Epithelial cell of esophagus (primary cell): ENCODE data around the gene SHISA7.
A peak's percentile ranks its signal among the peaks of the same experiment; 100 is the strongest.
"Not testable (repeated sequence)": the region's sequence is repeated elsewhere in the genome, so short reads cannot be mapped to it uniquely, and the experiment has no call there.

Source experiments
- DNase-seq: peaks from one replicate; pipeline ENCODE4 v3.0.0; 2010; ENCODE audit warnings: low read depth
- H3K4me3 ChIP-seq: 2 replicates; pipeline ENCODE4 v1.5.1; 2011; ENCODE audit warnings: mild to moderate bottlenecking, low read length, control low read depth
- TF ChIP-seq, protein P1 (sequence below): IDR thresholded peaks from 2 replicates; pipeline ENCODE4 v1.5.1; 2011; ENCODE audit warnings: low read depth, mild to moderate bottlenecking, low read length, control low read depth, inconsistent platforms; ENCODE audit not compliant: insufficient read depth; ENCODE audit errors: missing control alignments

The SHISA7 gene

DNA sequence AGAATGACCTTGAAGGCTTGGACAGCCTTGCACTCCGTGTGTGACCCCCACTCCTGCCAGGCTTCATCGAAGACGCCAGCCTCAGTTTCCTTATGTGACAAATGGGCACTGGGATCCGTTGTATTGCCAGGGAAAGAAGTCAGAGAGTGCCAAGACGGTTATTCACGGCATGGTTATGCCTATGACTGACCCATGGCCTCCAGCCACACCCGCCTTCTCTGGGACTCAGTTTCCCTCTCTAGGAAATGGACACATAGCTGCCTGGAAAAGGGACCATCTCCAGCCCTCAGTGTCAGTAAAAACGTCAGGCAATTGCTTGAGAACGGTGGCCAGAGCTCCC, 34.6 kb downstream of the SHISA7 start:
- no peak for DNase-seq
- peak overlapping the region; percentile 53 for H3K4me3 ChIP-seq
- TF ChIP-seq, protein P1, sequence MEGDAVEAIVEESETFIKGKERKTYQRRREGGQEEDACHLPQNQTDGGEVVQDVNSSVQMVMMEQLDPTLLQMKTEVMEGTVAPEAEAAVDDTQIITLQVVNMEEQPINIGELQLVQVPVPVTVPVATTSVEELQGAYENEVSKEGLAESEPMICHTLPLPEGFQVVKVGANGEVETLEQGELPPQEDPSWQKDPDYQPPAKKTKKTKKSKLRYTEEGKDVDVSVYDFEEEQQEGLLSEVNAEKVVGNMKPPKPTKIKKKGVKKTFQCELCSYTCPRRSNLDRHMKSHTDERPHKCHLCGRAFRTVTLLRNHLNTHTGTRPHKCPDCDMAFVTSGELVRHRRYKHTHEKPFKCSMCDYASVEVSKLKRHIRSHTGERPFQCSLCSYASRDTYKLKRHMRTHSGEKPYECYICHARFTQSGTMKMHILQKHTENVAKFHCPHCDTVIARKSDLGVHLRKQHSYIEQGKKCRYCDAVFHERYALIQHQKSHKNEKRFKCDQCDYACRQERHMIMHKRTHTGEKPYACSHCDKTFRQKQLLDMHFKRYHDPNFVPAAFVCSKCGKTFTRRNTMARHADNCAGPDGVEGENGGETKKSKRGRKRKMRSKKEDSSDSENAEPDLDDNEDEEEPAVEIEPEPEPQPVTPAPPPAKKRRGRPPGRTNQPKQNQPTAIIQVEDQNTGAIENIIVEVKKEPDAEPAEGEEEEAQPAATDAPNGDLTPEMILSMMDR: no peak

- TF ChIP-seq, protein P1: no peak
- H3K4me3 ChIP-seq: peak overlapping the region; percentile 53
- DNase-seq: peak; percentile 99
Observed at GRCh38 chr19:55407800-55408532, 35.1 kb downstream of the SHISA7 start.

GRCh38 chr19:55407550-55407799, 35.6 kb downstream of the SHISA7 start, which contains the start of gene UBE2S:
Gene UBE2S, minus strand, starts transcription at chr19:55407788. Its CDS starts 199 bp downstream, at chr19:55407589.
- not testable (repeated sequence) for DNase-seq
- peak within 1 kb of the TSS; percentile 72 for H3K4me3 ChIP-seq

DNA sequence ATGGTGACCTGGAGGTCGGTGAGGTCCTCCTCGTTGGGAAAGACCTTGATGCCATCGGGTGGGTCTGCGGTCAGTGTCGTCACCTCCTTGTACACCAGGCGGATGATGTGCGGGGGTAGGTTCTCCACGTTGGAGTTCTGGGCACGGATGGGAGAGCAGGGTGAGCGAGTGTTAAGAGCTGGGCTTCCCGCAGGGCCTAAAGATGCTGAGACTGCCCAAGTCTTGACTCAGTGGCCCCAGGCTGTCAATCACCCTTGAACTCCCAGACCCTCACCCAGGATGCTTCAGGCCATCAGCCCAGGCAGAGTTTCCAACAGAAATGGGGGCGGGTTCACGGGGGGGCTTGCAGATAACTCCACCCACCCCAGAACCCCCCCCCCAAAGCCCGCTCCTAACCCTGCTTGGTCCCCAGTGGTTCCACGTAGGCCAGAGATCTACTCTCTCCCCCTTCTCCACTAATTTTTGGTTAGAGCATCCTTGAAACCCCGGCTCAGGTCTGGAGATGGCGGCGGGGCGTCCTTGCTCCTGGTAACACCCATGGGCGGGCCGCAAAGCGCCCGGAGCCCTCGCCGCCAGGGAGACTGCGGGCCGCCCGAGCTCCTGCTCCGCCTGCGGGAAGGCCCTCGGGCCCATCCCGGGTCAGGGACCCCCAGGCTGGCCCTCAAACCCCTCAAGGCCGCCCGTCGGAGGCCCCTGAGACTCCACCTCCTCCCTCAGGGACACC, 36.1 kb downstream of the SHISA7 start:
- TF ChIP-seq, protein P1: no peak
- peak overlapping the region; percentile 72 for H3K4me3 ChIP-seq
- peak; percentile 43 for DNase-seq

- TF ChIP-seq, protein P1: no peak
- peak overlapping the region; percentile 72 for H3K4me3 ChIP-seq
- DNase-seq: no peak
Observed at GRCh38 chr19:55406091-55406825, 36.8 kb downstream of the SHISA7 start.

DNA sequence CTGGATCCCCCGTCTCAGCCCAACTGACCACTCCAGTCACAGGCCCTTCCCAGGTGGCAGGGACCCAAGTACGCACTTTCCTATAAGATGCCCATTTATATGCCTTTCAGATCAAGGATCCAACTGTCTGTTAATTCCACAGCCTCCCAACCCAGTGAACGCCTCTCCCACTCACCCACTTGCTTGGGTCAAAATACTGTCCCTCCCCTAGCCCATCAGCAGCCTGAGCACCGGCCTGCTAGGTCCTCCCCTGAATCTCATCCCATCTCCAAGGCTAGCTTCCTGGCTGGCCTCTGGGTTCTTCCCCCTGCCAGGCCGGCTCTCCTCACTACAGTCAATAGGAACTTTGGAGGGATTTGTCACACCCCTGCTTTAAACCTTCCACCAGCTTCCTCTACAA, 37.5 kb downstream of the SHISA7 start:
- peak overlapping the region; percentile 72 for H3K4me3 ChIP-seq

DNA sequence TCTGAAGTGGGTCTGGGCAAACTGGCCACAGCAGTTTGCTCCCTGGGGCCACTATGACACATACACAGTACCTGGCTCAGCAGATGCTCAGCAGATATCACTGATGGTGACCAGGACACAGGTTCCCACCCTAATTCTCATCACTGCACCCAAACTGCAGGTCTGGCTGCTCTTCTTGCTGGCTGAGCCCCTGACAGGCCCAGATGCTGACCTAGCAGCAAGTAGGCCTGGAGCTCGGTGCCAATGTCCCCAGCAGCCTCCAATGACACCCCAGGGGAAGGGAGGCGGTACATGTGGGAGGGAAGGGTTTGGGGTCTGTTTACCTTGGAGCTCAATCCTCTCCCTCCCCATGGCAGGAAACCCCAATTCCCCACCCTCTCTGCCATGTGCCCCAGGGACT, 40.6 kb downstream of the SHISA7 start:
- H3K4me3 ChIP-seq: no peak overlapping the region
- DNase-seq: no peak
- TF ChIP-seq, protein P1: no peak

More for the DNA sequence above, 37.5 kb downstream of the SHISA7 start:
- TF ChIP-seq, protein P1: no peak
- no peak for DNase-seq

DNA sequence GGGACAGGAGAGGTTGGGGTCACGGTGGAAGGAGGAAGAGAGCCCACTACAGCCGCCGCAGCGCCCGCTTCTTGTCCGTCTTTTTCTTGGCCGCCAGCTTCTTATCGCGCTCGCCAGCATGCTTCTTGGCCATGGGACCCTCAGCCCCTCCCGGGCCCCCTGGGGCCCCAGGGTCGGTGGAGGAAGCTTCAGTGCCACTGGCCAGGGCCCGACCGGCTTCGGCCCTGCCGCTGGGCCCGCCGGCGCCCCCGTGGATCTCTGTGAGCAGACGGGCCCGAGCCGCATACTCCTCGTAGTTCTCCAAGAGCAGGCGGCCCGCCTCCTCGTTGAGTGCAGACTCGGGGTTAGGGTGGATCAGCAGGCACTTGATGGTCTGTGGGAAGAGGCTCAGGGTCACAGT, 41.7 kb downstream of the SHISA7 start:
- DNase-seq: not testable (repeated sequence)

More for the DNA sequence above, 41.7 kb downstream of the SHISA7 start:
- H3K4me3 ChIP-seq: not testable (repeated sequence)
